Occipital lobe (tissue), 2 donors: ENCODE results near the gene CDHR4. TPM values are rescaled to one million over a fixed set of nuclear protein-coding genes. Genes with fewer than 3 reads are reported as not detected.
"Not testable (repeated sequence)": the region's sequence is repeated elsewhere in the genome, so short reads cannot be mapped to it uniquely, and the experiment has no call there.

Source experiments
- DNase-seq: peaks from one replicate; lab custom pipeline; 2025; lab: John Stamatoyannopoulos, UW
- total RNA-seq: library from RNA; depleted of rRNA; stranded (reverse); fragments of >200 nt; gene quantifications from one replicate; pipeline ENCODE4 v1.2.3, GENCODE V29; 2014

Gene CDHR4
- total RNA-seq, 1 donor from 2014 or later = not detected

DNA sequence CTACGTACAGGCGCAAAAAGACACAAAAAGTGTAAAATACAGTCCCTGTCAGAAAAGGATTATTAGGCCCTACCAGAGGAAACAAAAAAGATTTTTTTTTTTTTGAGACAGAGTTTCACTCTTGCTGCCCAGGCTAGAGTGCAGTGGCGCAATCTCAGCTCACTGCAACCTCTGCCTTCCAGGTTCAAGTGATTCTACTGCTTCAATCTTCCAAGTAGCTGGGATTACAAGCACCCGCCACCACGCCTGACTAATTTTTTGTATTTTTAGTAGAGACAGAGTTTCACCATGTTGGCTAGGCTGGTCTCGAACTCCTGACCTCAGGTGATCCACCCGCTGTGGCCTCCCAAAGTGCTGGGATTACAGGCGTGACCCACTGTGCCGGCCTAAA is 18.7 kb downstream of the CDHR4 start:
- not testable (repeated sequence) for DNase-seq

DNA sequence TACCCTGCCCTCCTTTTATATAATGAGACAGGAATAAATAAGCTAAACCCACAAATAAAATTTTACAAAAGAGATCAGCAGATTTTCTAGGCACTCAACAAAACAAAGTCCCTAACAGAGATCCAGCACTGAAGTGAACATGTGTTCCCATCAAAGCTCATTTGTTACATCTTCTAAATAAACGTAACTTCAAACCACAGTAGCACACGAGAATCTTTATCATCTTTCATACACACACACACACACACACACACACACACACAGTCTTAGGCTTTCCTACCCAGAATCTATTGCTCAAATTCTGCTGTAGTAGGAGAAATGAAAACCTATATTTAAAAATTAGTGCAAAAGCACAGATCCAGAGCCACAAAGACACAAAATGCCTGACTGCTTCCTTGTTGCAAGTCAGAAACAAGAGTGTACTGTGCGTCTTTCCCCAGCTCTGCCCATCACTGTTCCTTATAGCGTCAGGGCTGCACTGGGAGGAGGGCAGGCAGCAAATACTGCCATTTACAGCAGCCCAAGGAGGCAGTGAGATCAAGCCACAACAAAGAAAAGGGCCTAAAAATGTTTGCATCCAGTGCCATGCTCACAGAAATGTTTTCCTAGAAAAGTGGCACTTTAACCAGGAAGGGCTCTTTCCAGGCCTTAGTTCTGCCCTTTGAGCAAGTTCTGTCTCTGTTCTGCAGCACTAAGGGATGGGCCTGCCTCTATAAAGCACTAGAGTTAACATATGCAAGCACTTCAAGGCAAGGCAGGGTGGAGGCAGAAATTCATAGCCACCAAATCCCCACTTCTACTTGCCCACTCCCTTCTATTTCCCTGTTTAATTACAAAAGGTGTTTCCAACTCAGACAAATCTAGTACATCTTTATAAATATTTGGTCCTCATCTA is 19.3 kb downstream of the CDHR4 start:
- no peak for DNase-seq

DNA sequence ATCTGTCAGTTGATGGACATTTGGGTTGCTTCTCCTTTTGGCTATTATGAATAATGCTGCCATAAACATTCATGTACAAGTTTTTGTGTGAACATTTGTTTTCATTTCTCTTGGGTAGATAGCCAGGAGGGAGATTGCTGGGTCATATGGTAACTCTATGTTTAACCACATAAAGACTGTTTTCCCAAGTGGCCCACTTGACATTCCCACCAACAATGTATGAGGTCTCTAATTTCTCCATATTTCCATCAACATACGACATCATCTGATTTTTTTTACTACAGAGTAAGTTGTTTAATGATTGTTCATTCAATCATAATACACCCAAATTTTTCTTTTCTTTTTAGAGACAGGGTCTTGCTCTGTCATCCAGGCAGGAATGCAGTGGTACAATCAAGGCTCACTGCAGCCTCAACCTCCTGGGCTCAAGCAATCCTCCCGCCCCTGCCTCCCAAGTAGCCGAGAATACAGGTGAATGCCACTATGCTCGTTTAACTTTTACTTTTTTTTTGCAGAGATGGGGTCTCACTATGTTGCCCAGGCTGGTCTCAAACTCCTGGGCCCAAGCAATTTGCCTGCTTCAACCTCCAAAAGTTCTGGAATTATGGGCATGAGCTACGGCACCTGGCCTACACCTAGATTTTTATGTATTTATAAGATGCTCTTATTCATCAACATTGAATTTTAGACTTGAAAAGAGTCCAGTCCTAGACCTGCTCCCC is 20.2 kb downstream of the CDHR4 start:
- no peak for DNase-seq

DNA sequence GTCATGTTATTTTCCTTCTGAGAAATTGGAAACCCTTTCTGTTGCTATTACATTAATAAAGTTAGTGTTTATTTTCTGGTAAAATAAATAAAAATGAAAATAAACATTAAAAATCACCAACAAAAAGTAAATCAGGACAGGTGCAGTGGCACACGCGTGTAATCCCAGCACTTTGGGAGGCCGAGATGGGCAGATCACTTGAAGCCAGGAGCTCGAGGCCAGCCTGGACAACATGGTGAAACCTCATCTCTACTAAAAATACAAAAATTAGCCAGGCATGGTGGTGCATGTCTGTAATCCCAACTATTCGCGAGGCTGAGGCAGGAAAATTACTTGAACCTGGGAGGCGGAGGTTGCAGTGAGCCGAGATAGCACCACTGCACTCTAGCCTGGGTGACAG is 23.6 kb downstream of the CDHR4 start:
- DNase-seq = not testable (repeated sequence)

- peak; percentile 50 for DNase-seq
Measured at GRCh38 chr3:49775538-49775937, 24.1 kb downstream of the CDHR4 start.

DNA sequence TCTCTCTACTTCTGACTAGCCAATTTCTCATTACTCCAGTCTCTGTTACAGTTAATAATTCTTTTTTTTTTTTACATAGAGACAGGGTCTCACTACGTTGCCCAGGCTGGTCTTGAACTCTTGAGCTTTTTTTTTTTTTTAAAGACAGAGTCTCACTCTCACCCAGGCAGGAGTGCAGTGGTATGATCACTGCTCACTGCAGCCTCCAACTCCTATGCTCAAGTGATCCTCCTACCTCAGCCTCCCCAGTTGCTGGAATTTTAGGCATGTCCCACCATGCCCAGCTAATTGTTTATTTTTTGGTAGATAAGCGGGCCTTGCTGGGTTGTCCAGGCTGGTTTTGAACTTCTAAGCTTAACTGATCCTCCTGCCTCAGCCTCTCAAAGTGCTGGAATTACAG is 27.0 kb downstream of the CDHR4 start:
- no peak for DNase-seq

DNA sequence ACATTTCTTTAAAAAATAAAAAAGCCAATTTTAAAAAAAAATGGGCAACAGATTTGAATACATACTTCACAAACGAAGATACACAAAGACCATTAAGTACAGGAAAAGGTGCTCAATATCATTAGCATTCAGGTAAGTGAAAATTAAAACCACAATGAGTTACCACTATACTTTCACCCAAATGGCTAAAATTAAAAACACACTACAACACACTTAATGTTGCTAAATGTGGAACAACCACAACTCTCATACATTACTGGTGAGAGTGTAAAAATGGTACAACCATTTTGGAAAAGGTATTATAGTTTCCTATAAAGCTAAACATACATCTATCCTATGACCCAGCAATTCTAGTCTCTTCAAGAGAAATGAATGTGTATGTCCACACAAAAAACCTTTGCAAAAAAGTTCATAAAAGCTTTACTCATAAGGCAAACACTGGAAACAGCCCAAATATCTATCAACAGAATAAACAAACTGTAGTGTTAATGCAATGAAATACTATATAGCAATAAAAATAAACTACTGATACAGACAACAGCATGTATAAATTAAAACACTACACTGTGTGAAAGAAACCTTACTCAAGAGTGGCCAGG is 28.2 kb downstream of the CDHR4 start:
- DNase-seq = no peak

DNA sequence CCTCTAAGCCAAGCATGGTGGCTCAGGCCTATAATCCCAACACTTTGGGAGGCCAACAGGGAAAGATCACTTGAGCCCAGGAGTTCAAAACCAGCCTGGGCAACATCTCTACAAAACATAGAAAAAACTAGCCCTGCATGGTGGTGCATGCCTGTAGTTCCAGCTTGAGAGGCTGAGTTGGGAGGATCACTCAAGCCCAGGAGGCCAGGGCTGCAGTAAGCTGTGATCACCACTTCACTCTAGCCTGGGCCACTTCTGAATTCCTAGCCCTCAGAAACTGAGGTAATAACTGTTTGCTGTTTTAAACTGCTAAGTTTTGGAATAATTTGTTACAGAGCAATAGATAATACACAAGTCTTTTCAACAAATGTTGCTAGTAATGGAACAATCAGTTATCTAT is 29.7 kb downstream of the CDHR4 start:
- DNase-seq = no peak

- no peak for DNase-seq
Measured at GRCh38 chr3:49769286-49769915, 30.3 kb downstream of the CDHR4 start.

DNA sequence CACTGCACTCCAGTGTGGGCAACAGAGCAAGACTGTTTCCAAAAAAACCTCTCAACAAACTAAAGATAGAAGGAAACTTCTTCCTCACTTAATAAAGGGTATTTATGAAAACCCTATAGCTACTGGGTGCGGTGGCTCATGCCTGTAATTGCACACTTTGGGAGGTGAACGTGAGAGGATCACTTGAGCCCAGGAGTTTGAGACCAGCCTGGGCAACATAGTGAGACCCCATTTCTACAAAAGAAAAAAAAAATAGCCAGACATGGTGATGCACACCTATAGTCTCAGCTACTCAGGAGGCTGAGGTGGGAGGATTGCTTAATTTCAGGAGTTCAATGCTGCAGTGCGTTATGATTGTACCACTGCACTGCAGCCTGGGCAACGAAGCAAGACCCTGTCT is 35.7 kb downstream of the CDHR4 start:
- no peak for DNase-seq

GRCh38 chr3:49761661-49762060 is 38.0 kb downstream of the CDHR4 start:
- DNase-seq = no peak

- DNase-seq = no peak
Measured at GRCh38 chr3:49759226-49759625, 40.4 kb downstream of the CDHR4 start.

- DNase-seq = no peak
Measured at GRCh38 chr3:49757197-49757596, 42.5 kb downstream of the CDHR4 start.

GRCh38 chr3:49756036-49756435 is 43.6 kb downstream of the CDHR4 start:
- DNase-seq = no peak

DNA sequence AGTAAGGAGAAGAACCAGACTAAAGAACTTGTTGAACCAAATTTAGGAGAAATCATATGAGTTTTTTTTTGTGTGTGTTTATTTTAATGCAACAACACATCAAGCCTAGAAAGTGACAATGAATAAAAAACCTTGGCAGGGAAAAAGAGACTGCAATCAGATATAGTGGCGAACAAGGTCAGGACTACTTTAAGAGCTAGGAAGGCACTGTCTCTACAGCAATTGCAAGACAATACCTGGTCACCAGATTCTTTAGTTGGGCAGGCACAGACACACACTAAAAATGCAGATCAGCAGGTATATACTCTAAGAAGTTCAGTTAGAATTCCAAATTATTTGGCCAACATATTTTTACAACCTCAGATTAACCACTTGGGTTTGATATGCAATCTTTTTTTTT is 45.1 kb downstream of the CDHR4 start:
- no peak for DNase-seq

DNA sequence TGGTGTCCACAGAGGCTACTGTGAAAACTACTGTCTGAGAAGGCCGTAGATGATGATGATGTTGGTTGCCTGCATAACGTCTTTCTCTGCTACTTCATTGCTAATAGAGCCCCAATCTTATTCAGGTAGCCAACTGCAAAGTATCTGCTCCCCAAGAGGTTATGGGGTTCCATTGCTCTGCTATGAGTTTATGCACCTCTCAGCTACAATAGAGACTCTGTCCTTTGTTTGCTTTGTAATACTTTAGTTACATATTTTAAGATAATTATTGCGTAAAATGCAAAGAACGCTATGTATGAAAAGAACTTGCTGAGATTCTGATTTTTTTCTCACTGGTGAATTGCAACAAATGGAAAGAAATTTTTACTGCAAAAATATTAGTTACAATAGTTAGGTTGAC is 48.2 kb downstream of the CDHR4 start:
- no peak for DNase-seq

DNA sequence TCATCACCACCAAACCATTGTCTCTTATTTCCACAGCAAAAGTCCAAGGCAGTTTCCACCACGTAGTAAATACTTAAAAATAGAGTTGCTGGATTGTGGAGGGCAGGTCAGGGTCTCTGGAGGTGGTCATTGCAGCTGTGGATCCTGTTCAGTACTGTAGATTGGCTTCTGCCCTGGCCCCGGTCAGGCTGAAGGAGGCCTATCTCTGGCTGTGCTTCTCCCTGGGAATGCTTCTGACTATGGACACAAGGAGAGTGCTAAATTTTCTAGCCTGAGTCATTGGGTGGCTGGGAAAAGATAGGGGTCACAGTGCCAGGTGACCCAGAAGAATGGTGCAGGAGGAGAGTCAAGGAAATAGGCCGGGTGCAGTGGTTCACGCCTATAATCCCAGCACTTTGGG is 49.6 kb downstream of the CDHR4 start:
- DNase-seq = no peak

DNA sequence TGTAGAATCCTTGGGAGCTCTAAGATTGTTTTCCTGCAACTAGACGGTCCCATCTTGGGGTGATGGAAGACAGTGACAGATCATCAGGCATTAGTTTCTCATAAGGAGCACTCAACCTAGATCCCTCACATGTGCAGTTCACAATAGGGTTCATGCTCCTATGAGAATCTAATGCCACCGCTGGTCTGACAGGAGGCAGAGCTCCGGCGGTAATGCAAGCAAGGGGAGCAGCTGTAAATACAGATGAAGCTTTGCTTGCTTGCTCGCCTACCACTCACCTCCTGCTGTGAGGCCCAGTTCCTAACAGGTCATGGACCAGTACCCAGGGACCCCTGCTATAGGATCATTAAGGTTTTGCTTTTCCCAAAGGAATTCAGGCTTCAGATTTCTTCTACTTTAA is 50.8 kb downstream of the CDHR4 start:
- DNase-seq = not testable (repeated sequence)

GRCh38 chr3:49747792-49748480 is 51.7 kb downstream of the CDHR4 start:
- no peak for DNase-seq

DNA sequence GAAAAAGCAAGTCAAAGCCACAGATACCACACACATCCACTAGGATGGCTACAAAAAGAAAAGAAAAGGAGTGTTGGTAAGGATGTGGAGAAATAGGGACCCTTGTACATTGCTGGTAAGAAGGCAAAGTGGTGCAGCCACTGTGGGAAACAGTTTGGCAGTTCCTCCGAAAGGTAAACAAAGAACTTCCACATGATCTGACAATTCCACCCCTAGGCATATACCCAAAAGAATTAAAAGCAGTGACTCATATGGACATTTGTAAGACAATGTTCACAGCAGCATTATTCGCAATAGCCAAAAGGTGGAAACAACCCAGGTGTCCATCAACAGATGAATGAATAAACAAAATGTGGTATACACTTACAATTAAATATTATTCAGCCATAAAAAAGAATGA is 53.7 kb downstream of the CDHR4 start:
- no peak for DNase-seq
